HG02870 (cell line): ENCODE data around the gene BDKRB2.

Experiments used
- ATAC-seq: cut with Tn5 transposase; IDR thresholded peaks from one replicate; pipeline ENCODE4 v1.9.1; 2021; ENCODE audit warnings: mild to moderate bottlenecking, moderate library complexity; ENCODE audit not compliant: unreplicated experiment

Gene BDKRB2

GRCh38 chr14:96250485-96250884 lies 45.8 kb downstream of the BDKRB2 start:
- no peak for ATAC-seq

- no peak for ATAC-seq
These were observed 47.1 kb downstream of the BDKRB2 start for GRCh38 chr14:96251656-96252155.

GRCh38 chr14:96252323-96252998 lies 47.8 kb downstream of the BDKRB2 start:
- ATAC-seq = no peak

- ATAC-seq = no peak
These were observed 48.4 kb downstream of the BDKRB2 start for GRCh38 chr14:96252999-96253539.

GRCh38 chr14:96254687-96255086 lies 50.0 kb downstream of the BDKRB2 start:
- no peak for ATAC-seq

GRCh38 chr14:96255501-96256366 lies 51.1 kb downstream of the BDKRB2 start, which contains the start of gene BDKRB1:
Gene BDKRB1 (plus strand): TSS chr14:96256210. CDS start chr14:96263683, 7,473 bp downstream.
- no peak for ATAC-seq

GRCh38 chr14:96256407-96256806 lies 51.8 kb downstream of the BDKRB2 start:
- ATAC-seq = no peak

GRCh38 chr14:96257056-96257455 lies 52.4 kb downstream of the BDKRB2 start:
- ATAC-seq = no peak

GRCh38 chr14:96257900-96258299 lies 53.3 kb downstream of the BDKRB2 start:
- ATAC-seq = no peak

GRCh38 chr14:96260341-96260821 lies 55.7 kb downstream of the BDKRB2 start:
- no peak for ATAC-seq

GRCh38 chr14:96261053-96261452 lies 56.4 kb downstream of the BDKRB2 start:
- ATAC-seq = no peak

GRCh38 chr14:96261772-96262655 lies 57.4 kb downstream of the BDKRB2 start:
- ATAC-seq = no peak

- ATAC-seq = no peak
These were observed 58.9 kb downstream of the BDKRB2 start for GRCh38 chr14:96263347-96264199.

- ATAC-seq = no peak
These were observed 59.5 kb downstream of the BDKRB2 start for GRCh38 chr14:96264200-96264553.

GRCh38 chr14:96264853-96265252 lies 60.2 kb downstream of the BDKRB2 start:
- ATAC-seq = no peak

- ATAC-seq = no peak
These were observed 60.9 kb downstream of the BDKRB2 start for GRCh38 chr14:96265383-96266095.

GRCh38 chr14:96267336-96267735 lies 62.7 kb downstream of the BDKRB2 start:
- no peak for ATAC-seq

GRCh38 chr14:96267916-96268315 lies 63.3 kb downstream of the BDKRB2 start:
- no peak for ATAC-seq
